ENCODE measurements around the gene ATP10A. TPM values are rescaled to one million over a fixed set of nuclear protein-coding genes. Genes with fewer than 3 reads are reported as not detected.

ATP10A gene
- total RNA-seq, 1 donor from 2014 or later = 0.22 TPM

- Mint-ChIP-seq H3K27me3 (ENCODE audit: low read depth) (peaks cover 11% of the 10 kb centered on the region), H3K4me3 (no peak overlapping the region)
Observed at GRCh38 chr15:25655207-25655948, 207.7 kb downstream of the ATP10A start.

GRCh38 chr15:25653371-25653770 lies 209.8 kb downstream of the ATP10A start:
- no peak overlapping the region for H3K4me3 Mint-ChIP-seq
- H3K27me3 Mint-ChIP-seq (ENCODE audit: low read depth) = peaks cover 9% of the 10 kb centered on the region
- H3K36me3 Mint-ChIP-seq = no peaks in the 10 kb centered on the region
- no peaks in the 10 kb centered on the region for H3K9me3 Mint-ChIP-seq
- H3K27ac Mint-ChIP-seq = no peak overlapping the region
- H3K4me1 Mint-ChIP-seq = no peaks in the 10 kb centered on the region
- DNase-seq (ENCODE audit: low spot score in 2 of 2, unreplicated experiment in 2 of 2) = no peak
- TF ChIP-seq CTCF (IDR thresholded peaks at IDR 0.05; ENCODE audit: unreplicated experiment) = no peak

More at GRCh38 chr15:25655207-25655948, 207.7 kb downstream of the ATP10A start:
- Mint-ChIP-seq H3K9me3 (no peaks in the 10 kb centered on the region), H3K27ac (no peak overlapping the region), H3K36me3 (no peaks in the 10 kb centered on the region), H3K4me1 (no peaks in the 10 kb centered on the region)
- TF ChIP-seq CTCF (IDR thresholded peaks at IDR 0.05; ENCODE audit: unreplicated experiment) = no peak
- DNase-seq (ENCODE audit: low spot score in 2 of 2, unreplicated experiment in 2 of 2) = no peak

GRCh38 chr15:25652704-25653103 lies 210.4 kb downstream of the ATP10A start:
- Mint-ChIP-seq H3K27me3 (ENCODE audit: low read depth) (peaks cover 13% of the 10 kb centered on the region), H3K36me3 (no peaks in the 10 kb centered on the region), H3K27ac (no peak overlapping the region), H3K4me1 (no peaks in the 10 kb centered on the region), H3K4me3 (no peak overlapping the region), H3K9me3 (no peaks in the 10 kb centered on the region)
- no peak for TF ChIP-seq CTCF (IDR thresholded peaks at IDR 0.05; ENCODE audit: unreplicated experiment)
- no peak for DNase-seq (ENCODE audit: low spot score in 2 of 2, unreplicated experiment in 2 of 2)

GRCh38 chr15:25649390-25649789 lies 213.7 kb downstream of the ATP10A start:
- H3K4me3 Mint-ChIP-seq = no peak overlapping the region
- H3K27me3 Mint-ChIP-seq (ENCODE audit: low read depth) = peaks cover 13% of the 10 kb centered on the region

GRCh38 chr15:25643120-25643519 lies 220.0 kb downstream of the ATP10A start:
- Mint-ChIP-seq H3K27ac (no peak overlapping the region), H3K36me3 (no peaks in the 10 kb centered on the region), H3K4me3 (no peak overlapping the region), H3K9me3 (no peaks in the 10 kb centered on the region), H3K4me1 (peaks cover 31% of the 10 kb centered on the region), H3K27me3 (ENCODE audit: low read depth) (peaks cover 10% of the 10 kb centered on the region)
- TF ChIP-seq CTCF (IDR thresholded peaks at IDR 0.05; ENCODE audit: unreplicated experiment) = no peak
- DNase-seq (ENCODE audit: low spot score in 2 of 2, unreplicated experiment in 2 of 2) = no peak

More at GRCh38 chr15:25649390-25649789, 213.7 kb downstream of the ATP10A start:
- H3K4me1 Mint-ChIP-seq = no peaks in the 10 kb centered on the region
- DNase-seq (ENCODE audit: low spot score in 2 of 2, unreplicated experiment in 2 of 2) = no peak
- H3K36me3 Mint-ChIP-seq = no peaks in the 10 kb centered on the region
- no peak for TF ChIP-seq CTCF (IDR thresholded peaks at IDR 0.05; ENCODE audit: unreplicated experiment)
- H3K9me3 Mint-ChIP-seq = no peaks in the 10 kb centered on the region
- H3K27ac Mint-ChIP-seq = no peak overlapping the region

Measured in mesothelial cell of epicardium (in vitro differentiated cells).